IMR-90 (cell line): ENCODE measurements around the gene ADCK2. TPM values are rescaled to one million over a fixed set of nuclear protein-coding genes. Genes with fewer than 3 reads are reported as not detected.

ENCODE experiments used
- ATAC-seq: fragments of 200-7000 bp; cut with Tn5 transposase; 2 replicates; pipeline ENCODE4 v1.9.1; 2020; ENCODE audit warnings: low read depth, mild to moderate bottlenecking, moderate library complexity
- BruUV-seq: library from RNA; stranded (reverse); fragments of 400-500 nt; replicated peaks from 2 replicates; lab custom pipeline; 2021; lab: Mats Ljungman, UMichigan
- CTCF ChIA-PET: fragments of 300-600 bp; formaldehyde crosslinking; extraction: SDS; loops from one replicate; lab custom pipeline; 2021; ENCODE audit warnings: antibody characterized with exemption; lab: Yijun Ruan, JAX
- POLR2A ChIA-PET: fragments of 300-600 bp; sonication (Branson Sonifier 250); formaldehyde crosslinking; loops from one replicate; lab custom pipeline; 2022; ENCODE audit warnings: antibody characterized with exemption; ENCODE audit not compliant: unreplicated experiment; lab: Charles Lee
- DNase-seq: peaks from one replicate; pipeline ENCODE4 v3.0.0; 2013
- H2AFZ ChIP-seq: replicated peaks from 2 replicates; pipeline ENCODE3; 2013; ENCODE audit warnings: low read length, mild to moderate bottlenecking; ENCODE audit not compliant: poor library complexity
- H2AK5ac ChIP-seq: 2 replicates; pipeline ENCODE4 v1.6.1; 2013; ENCODE audit warnings: low read depth, low read length, inconsistent platforms
- H2AK9ac ChIP-seq: replicated peaks from 2 replicates; pipeline ENCODE3; 2013; ENCODE audit warnings: mild to moderate bottlenecking, low read depth, low read length, moderate library complexity; ENCODE audit not compliant: poor library complexity
- H2BK120ac ChIP-seq: 2 replicates; pipeline ENCODE4 v1.6.1; 2013; ENCODE audit warnings: low read depth, low read length, inconsistent platforms
- H2BK15ac ChIP-seq: 3 replicates; pipeline ENCODE4 v1.6.1; 2013; ENCODE audit warnings: low read depth, low read length, inconsistent platforms
- H2BK20ac ChIP-seq: 2 replicates; pipeline ENCODE4 v1.6.1; 2013; ENCODE audit warnings: low read depth, mild to moderate bottlenecking, inconsistent platforms, low read length, moderate library complexity
- H2BK5ac ChIP-seq: 2 replicates; pipeline ENCODE4 v1.6.1; 2013; ENCODE audit warnings: mild to moderate bottlenecking, low read depth, low read length, inconsistent platforms; ENCODE audit not compliant: poor library complexity, severe bottlenecking
- H3K14ac ChIP-seq: replicated peaks from 2 replicates; pipeline ENCODE4 v1.6.1; 2013; ENCODE audit warnings: low read depth, low read length, inconsistent platforms
- H3K18ac ChIP-seq: 2 replicates; pipeline ENCODE4 v1.6.1; 2013; ENCODE audit warnings: low read depth, low read length, control low read depth
- H3K23ac ChIP-seq: 2 replicates; pipeline ENCODE4 v1.6.1; 2013; ENCODE audit warnings: low read depth, low read length, inconsistent platforms
- H3K27ac ChIP-seq: 2 replicates; pipeline ENCODE4 v1.5.1; 2013; ENCODE audit warnings: mild to moderate bottlenecking, control low read depth, low read length; ENCODE audit not compliant: insufficient read depth
- H3K27me3 ChIP-seq: 2 replicates; pipeline ENCODE4 v1.6.1; 2013; ENCODE audit warnings: low read length; ENCODE audit not compliant: control insufficient read depth, insufficient read depth
- H3K36me3 ChIP-seq: 2 replicates; pipeline ENCODE4 v1.6.1; 2013; ENCODE audit warnings: low read length, mixed read lengths; ENCODE audit not compliant: control insufficient read depth, insufficient read depth
- H3K4ac ChIP-seq: 2 replicates; pipeline ENCODE4 v1.6.1; 2013; ENCODE audit warnings: low read depth, low read length, inconsistent platforms
- H3K4me1 ChIP-seq: 2 replicates; pipeline ENCODE4 v1.6.1; 2013; ENCODE audit warnings: low read length, mixed read lengths; ENCODE audit not compliant: control insufficient read depth, insufficient read depth
- H3K4me2 ChIP-seq: 2 replicates; pipeline ENCODE4 v1.6.1; 2013; ENCODE audit warnings: low read depth, mild to moderate bottlenecking, control low read depth, low read length, moderate library complexity
- H3K4me3 ChIP-seq: 2 replicates; pipeline ENCODE4 v1.5.1; 2013; ENCODE audit warnings: low read depth, mild to moderate bottlenecking, control low read depth, low read length, moderate library complexity; ENCODE audit not compliant: insufficient read depth
- H3K56ac ChIP-seq: 2 replicates; pipeline ENCODE4 v1.6.1; 2013; ENCODE audit warnings: low read length, inconsistent platforms; ENCODE audit not compliant: insufficient read depth; ENCODE audit errors: extremely low read depth
- H3K79me1 ChIP-seq, 2 experiments: 2 replicates each; pipeline ENCODE4 v1.6.1; 2013; ENCODE audit warnings: low read length in 2 of 2, inconsistent platforms in 1 of 2, low read depth in 1 of 2
- H3K9ac ChIP-seq: 2 replicates; pipeline ENCODE4 v1.6.1; 2013; ENCODE audit warnings: low read depth, low read length, control low read depth
- H3K9me1 ChIP-seq: 2 replicates; pipeline ENCODE4 v1.6.1; 2013; ENCODE audit warnings: low read length, inconsistent platforms; ENCODE audit not compliant: insufficient read depth
- H3K9me3 ChIP-seq: 2 replicates; pipeline ENCODE4 v1.6.1; 2013; ENCODE audit warnings: low read length; ENCODE audit not compliant: control insufficient read depth, insufficient read depth
- H4K20me1 ChIP-seq: 2 replicates; pipeline ENCODE4 v1.6.1; 2013; ENCODE audit warnings: low read length, inconsistent platforms; ENCODE audit not compliant: insufficient read depth
- H4K5ac ChIP-seq: 2 replicates; pipeline ENCODE4 v1.6.1; 2013; ENCODE audit warnings: mild to moderate bottlenecking, low read depth, low read length, control low read depth
- H4K8ac ChIP-seq, 2 experiments: 2 replicates each; pipeline ENCODE4 v1.6.1; 2013; ENCODE audit warnings: low read depth in 2 of 2, low read length in 2 of 2, control low read depth in 1 of 2, inconsistent platforms in 1 of 2
- H4K91ac ChIP-seq: 2 replicates; pipeline ENCODE4 v1.6.1; 2013; ENCODE audit warnings: low read depth, low read length, inconsistent platforms; ENCODE audit not compliant: insufficient read depth
- BHLHE40 ChIP-seq: fragments of 150-350 bp; IDR thresholded peaks from 2 replicates; pipeline ENCODE4 v1.6.1; 2016; ENCODE audit warnings: mild to moderate bottlenecking, low read depth, low read length
- CEBPB ChIP-seq: IDR thresholded peaks from 2 replicates; pipeline ENCODE4 v1.6.1; 2012; ENCODE audit warnings: low read depth, low read length, improper control_type of control experiment
- FOS ChIP-seq: fragments of 150-350 bp; IDR thresholded peaks from 2 replicates; pipeline ENCODE4 v1.6.1; 2016; ENCODE audit warnings: low read depth, low read length
- MAFK ChIP-seq: IDR thresholded peaks from 2 replicates; pipeline ENCODE4 v1.6.1; 2012; ENCODE audit warnings: low read depth, low read length, improper control_type of control experiment
- MAZ ChIP-seq: IDR thresholded peaks from 2 replicates; pipeline ENCODE4 v1.6.1; 2012; ENCODE audit warnings: low read depth, mild to moderate bottlenecking, low read length, improper control_type of control experiment, moderate library complexity, borderline replicate concordance
- NFE2L2 ChIP-seq: fragments of 150-350 bp; IDR thresholded peaks from 2 replicates; pipeline ENCODE4 v1.6.1; 2016; ENCODE audit warnings: low read depth, mild to moderate bottlenecking, low read length
- RAD21 ChIP-seq: IDR thresholded peaks from 2 replicates; pipeline ENCODE4 v1.6.1; 2012; ENCODE audit warnings: low read length, improper control_type of control experiment
- RFX5 ChIP-seq: IDR thresholded peaks from 2 replicates; pipeline ENCODE4 v1.8.0; 2012; ENCODE audit warnings: low read depth, mild to moderate bottlenecking, low read length, moderate library complexity
- USF2 ChIP-seq: fragments of 150-350 bp; IDR thresholded peaks from 2 replicates; pipeline ENCODE4 v1.6.1; 2017; ENCODE audit warnings: mild to moderate bottlenecking, antibody characterized with exemption, low read length, low read depth
- WGBS, 2 experiments: methylation state at CpG; one replicate each; pipeline versions ENCODE4 v1.1.5 to v1.1.7; 2013; ENCODE audit warnings: missing lambda C conversion rate in 2 of 2; ENCODE audit not compliant: insufficient read length in 1 of 2; ENCODE audit errors: extremely low coverage in 2 of 2; 5-methylcytosine and 5-hydroxymethylcytosine counted together
- dilution Hi-C: fragments of 300-500 bp; cut with HindIII; formaldehyde crosslinking; loops from one replicate; pipeline ENCODE4 v1.14.3; 2018; ENCODE audit warnings: low sequenced_read_pairs; ENCODE audit not compliant: unreplicated experiment
- in situ Hi-C: fragments of 300-500 bp; cut with MboI; formaldehyde crosslinking; loops from 3 replicates; pipeline ENCODE4 v1.14.3; 2019; ENCODE audit warnings: low sequenced_read_pairs, inconsistent platforms, mixed read lengths
- intact Hi-C: fragments of 100-400 bp; cut with micrococcal nuclease; formaldehyde crosslinking; loops from 2 replicates; pipeline ENCODE4 v1.10.0; 2022
- polyA plus RNA-seq, 3 experiments: library from polyadenylated mRNA; depleted of rRNA; stranded (reverse); fragments of >200 nt; gene quantifications; 2 replicates each; pipeline ENCODE4 v1.2.3, GENCODE V29; 2012; ENCODE audit warnings: low replicate concordance in 1 of 3
- total RNA-seq: library from RNA; depleted of rRNA; stranded (reverse); fragments of >200 nt; gene quantifications from 2 replicates; pipeline ENCODE4 v1.2.3, GENCODE V29; 2012

The ADCK2 gene
- total and polyA plus RNA-seq, 2 of the 4 experiments (the other 2 are of a cell fraction) = 7.1 to 10.0 TPM

GRCh38 chr7:140635345-140635744 is 37.4 kb upstream of the ADCK2 start:
- H3K4me3 ChIP-seq = no peak overlapping the region
- intact Hi-C loops (no loop called here), in situ Hi-C loops (no loop called here), dilution Hi-C loops (no loop called here)
- peaks cover 18 to 70% of the 10 kb centered on the region in 2 experiments for H3K79me1 ChIP-seq
- H2BK5ac ChIP-seq = no peak overlapping the region
- 0 out of 3 replicates have a peak overlapping the region, but pooled peaks have one; percentile 27 for H2BK15ac ChIP-seq
- H4K20me1 ChIP-seq = peaks cover 34% of the 10 kb centered on the region; the same call in 1 of the 2 replicates
- 0 out of 2 replicates have a peak overlapping the region, but pooled peaks have one; percentile 45 for H3K23ac ChIP-seq
- DNase-seq = no peak
- no peaks in the 10 kb centered on the region for H3K27me3 ChIP-seq
- H3K4ac ChIP-seq = no peak overlapping the region; the same call in 1 of the 2 replicates
- peaks cover 18% of the 10 kb centered on the region for H3K4me1 ChIP-seq
- no peak overlapping the region for H2BK120ac ChIP-seq
- peak overlapping the region; percentile 58; the same call in 1 of the 2 replicates for H4K5ac ChIP-seq
- no peak overlapping the region for H2AFZ ChIP-seq
- peak overlapping the region in 1 of 2 experiments; percentile 15; a peak in 1 of 4 replicates for H4K8ac ChIP-seq
- no peak overlapping the region for H3K56ac ChIP-seq
- no CpG with 5 or more reads among the region's 5 CpGs for WGBS, 2 experiments
- 0 out of 2 replicates have a peak overlapping the region, but pooled peaks have one; percentile 14 for H3K14ac ChIP-seq
- no peak overlapping the region for H3K4me2 ChIP-seq
- peak overlapping the region; percentile 25 for H2AK9ac ChIP-seq
- H2AK5ac ChIP-seq = no peak overlapping the region; the same call in none of the 2 replicates
- H3K18ac ChIP-seq = 0 out of 2 replicates have a peak overlapping the region, but pooled peaks have one; percentile 38
- no peak overlapping the region for H3K27ac ChIP-seq
- CTCF ChIA-PET = interaction anchor here (0.8 kb wide), 1 partner anchor 118 kb away, joined by 10 read pairs; no protein-coding TSS in a partner anchor
- H4K91ac ChIP-seq = no peak overlapping the region
- POLR2A ChIA-PET = no interaction called here
- no peak overlapping the region for H3K9ac ChIP-seq
- no peak overlapping the region for H2BK20ac ChIP-seq
- no peak for ATAC-seq
- BruUV-seq = no TSS peak
- peaks cover 4% of the 10 kb centered on the region; the same call in 1 of the 2 replicates for H3K36me3 ChIP-seq
- H3K9me3 ChIP-seq = no peaks in the 10 kb centered on the region
- peaks cover 23% of the 10 kb centered on the region; the same call in 1 of the 2 replicates for H3K9me1 ChIP-seq
- TF ChIP-seq MAZ (no peak), BHLHE40 (no peak), NFE2L2 (no peak), USF2 (no peak), MAFK (no peak), RAD21 (no peak), FOS (no peak), CEBPB (no peak), RFX5 (no peak)
